ENCODE results near the gene CARMIL1. TPM values are rescaled to one million over a fixed set of nuclear protein-coding genes. Genes with fewer than 3 reads are reported as not detected.

CARMIL1 gene
- total and polyA plus RNA-seq, 10 of the 15 experiments (the other 5 are each of a cell fraction or from before 2014, with no cell fraction given), result 6.4 to 18.1 (median 10.3) TPM

- TF ChIP-seq ZBTB40 (IDR thresholded peaks at IDR 0.05; ENCODE audit: borderline replicate concordance) (0 out of 2 replicates have a peak, but pooled peaks have one; percentile 13), ASH2L (IDR thresholded peaks at IDR 0.05; ENCODE audit: borderline replicate concordance, low read depth) (no peak), LARP7 (IDR thresholded peaks at IDR 0.05) (peak; percentile 19; the same call in 1 of the 2 replicates), IKZF2 (IDR thresholded peaks at IDR 0.05) (peak; percentile 33 to 39; a peak in 2 of 4 replicates), POLR2AphosphoS2 (IDR thresholded peaks at IDR 0.05; ENCODE audit: low read depth, low read length) (no peak)
Measured at GRCh38 chr6:25279748-25280343, 672 bp downstream of the CARMIL1 start (continued).

- POLR2A ChIA-PET, result interaction anchor here (0.6 to 1.1 kb wide), 2 partner anchors 11 to 1867 kb away, joined by 3 to 6 read pairs; no protein-coding TSS in a partner anchor
- Histone ChIP-seq H3K36me3 (ENCODE audit: control insufficient read depth in 2 of 2, insufficient read depth in 2 of 2, low read length in 1 of 2) (no peaks in the 10 kb centered on the region), H3K27ac (ENCODE audit: control insufficient read depth, insufficient read depth) (no peak overlapping the region), H3K4me2 (ENCODE audit: control insufficient read depth, insufficient read depth) (peak overlapping the region; percentile 64), H4K20me1 (ENCODE audit: control insufficient read depth, insufficient read depth) (no peaks in the 10 kb centered on the region), H2AFZ (ENCODE audit: control insufficient read depth, low read depth, low read length) (peak overlapping the region; percentile 93), H3K9ac (ENCODE audit: control insufficient read depth, insufficient read depth, low read length) (peak overlapping the region; percentile 74), H3K9me3 (replicated peaks; ENCODE audit: control insufficient read depth, insufficient read depth, low read length) (no peaks in the 10 kb centered on the region), H3K27me3 (replicated peaks in 1 of 2; ENCODE audit: control insufficient read depth in 2 of 2, insufficient read depth in 2 of 2, low read length in 1 of 2) (no peaks in the 10 kb centered on the region), H3K79me2 (ENCODE audit: control insufficient read depth, insufficient read depth, low read length) (peaks cover 8% of the 10 kb centered on the region), H3K4me1 (ENCODE audit: control insufficient read depth, insufficient read depth, low read length) (0 out of 2 replicates have a peak, but pooled peaks cover 5% of the 10 kb centered on the region), H3K4me3 (peak overlapping the region; percentile 92)
- DNase-seq (ENCODE audit: low read depth, low spot score) (no peak), ATAC-seq (peak; percentile 37), FAIRE-seq (no peak)
- in situ Hi-C loops (cut with MboI), result no loop called here
- BruUV-seq (replicated peaks), result no TSS peak
- CTCF ChIA-PET, result interaction anchor here (1.1 to 13.8 kb wide), 9 partner anchors 15 to 284 kb away, joined by 3 to 362 read pairs (median 27); no protein-coding TSS in a partner anchor
- WGBS (ENCODE audit: insufficient coverage, insufficient replicate concordance, low lambda C conversion rate, missing lambda C conversion rate), result 18% methylated on average over 13 of the region's 13 CpGs
- RAD21 ChIA-PET (ENCODE audit: unreplicated experiment), result interaction anchor here (1.0 to 6.9 kb wide), 10 partner anchors 15 to 271 kb away, joined by 3 to 219 read pairs (median 8); no protein-coding TSS in a partner anchor
- SMC1A ChIA-PET (ENCODE audit: uncharacterized antibody, unreplicated experiment), result interaction anchor here (0.6 to 4.8 kb wide), 14 partner anchors 13 to 276 kb away, joined by 3 to 105 read pairs (median 6); no protein-coding TSS in a partner anchor
- no peak for TF ChIP-seq RAD21 (IDR thresholded peaks at IDR 0.05; ENCODE audit: insufficient read depth, low read depth, low read length)
- TF ChIP-seq CREM (IDR thresholded peaks at IDR 0.05; ENCODE audit: low read depth), result no peak
- TF ChIP-seq CHD2 (IDR thresholded peaks at IDR 0.05; ENCODE audit: borderline replicate concordance, low read depth, low read length), result peak; percentile 47; the same call in 1 of the 2 replicates
- peak; percentile 21; the same call in 1 of the 2 replicates for TF ChIP-seq NBN (IDR thresholded peaks at IDR 0.05)
- TF ChIP-seq TCF12 (IDR thresholded peaks at IDR 0.05; ENCODE audit: low read depth, low read length), result no peak
- TF ChIP-seq ZNF384 (IDR thresholded peaks at IDR 0.05; ENCODE audit: borderline replicate concordance, low read depth, low read length), result peak; percentile 84
- intact Hi-C loops (cut with micrococcal nuclease; ENCODE audit: unreplicated experiment), result loop anchor here (2.0 kb wide), 1 partner anchor 124 kb away; no protein-coding TSS in a partner anchor
Measured at GRCh38 chr6:25280344-25281074, 1.3 kb downstream of the CARMIL1 start.
